NCI-H128 (cell line): Measurements from ENCODE around the gene ZNF33B.
"Not testable (repeated sequence)": the region's sequence is repeated elsewhere in the genome, so short reads cannot be mapped to it uniquely, and the experiment has no call there.

Experiments used
- DNase-seq: peaks from one replicate; lab custom pipeline; 2025; ENCODE audit not compliant: unreplicated experiment; lab: John Stamatoyannopoulos, UW

ZNF33B gene

DNA sequence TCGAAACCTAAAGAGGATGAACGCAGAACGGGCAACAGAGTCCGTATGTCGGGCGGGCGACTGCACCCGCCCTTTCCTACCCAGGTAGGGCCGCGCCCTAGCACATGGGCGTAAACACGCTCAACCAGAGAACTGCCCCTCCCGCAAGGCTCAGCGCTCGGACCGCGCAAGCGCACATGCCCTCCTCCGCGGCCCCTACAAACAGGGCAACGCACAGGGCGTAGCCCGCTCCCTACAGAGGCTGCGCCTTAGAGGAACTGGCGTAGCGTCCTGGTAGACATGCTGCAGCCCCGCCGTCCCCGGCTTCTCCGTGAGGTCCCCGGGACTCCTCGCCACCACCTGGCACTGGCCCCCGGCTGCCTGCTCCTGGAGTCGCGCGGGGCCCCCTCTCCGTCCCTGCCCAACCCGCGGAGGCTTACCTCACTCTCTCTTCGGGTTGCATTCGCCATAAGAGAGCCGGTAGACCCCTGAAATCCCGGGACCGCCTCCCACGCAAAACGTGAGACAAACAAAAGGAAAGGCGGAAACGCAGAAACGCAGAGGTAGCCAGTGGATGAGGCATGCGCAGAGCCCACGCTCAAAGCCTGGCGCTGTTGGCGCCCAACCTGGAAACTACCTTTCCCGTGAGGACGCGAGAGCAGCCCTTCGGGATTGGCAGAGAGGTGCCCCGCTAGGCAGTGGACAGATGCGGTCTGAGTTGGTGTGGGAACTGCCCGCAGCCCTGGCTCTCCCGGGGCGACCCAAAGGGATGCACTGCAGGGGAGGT is at the start of gene ZNF33B:
TSS of gene ZNF33B (minus strand) at position 516 of the 766 bp plus-strand sequence. CDS start 1,642 bp downstream, outside the sequence.
- DNase-seq = peak; percentile 73

DNA sequence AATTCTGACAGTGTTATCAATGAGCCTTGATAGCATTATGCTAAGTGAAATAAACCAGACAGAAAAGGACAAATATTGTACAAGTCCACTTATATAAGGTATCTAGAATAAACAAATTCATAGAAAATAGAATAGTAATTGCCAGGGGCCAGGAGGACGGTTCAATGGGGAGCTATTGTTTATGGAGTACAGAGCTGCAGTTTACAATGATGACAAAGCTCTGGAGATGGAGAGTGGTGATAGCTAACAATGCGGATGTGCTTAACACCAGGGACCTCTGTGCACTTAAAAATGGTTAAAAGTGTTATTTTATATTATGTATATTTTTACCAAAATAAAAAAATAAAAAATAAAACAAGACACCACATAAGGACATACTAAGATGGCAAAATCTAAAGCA is 46.1 kb upstream of the ZNF33B start:
- DNase-seq = no peak

DNA sequence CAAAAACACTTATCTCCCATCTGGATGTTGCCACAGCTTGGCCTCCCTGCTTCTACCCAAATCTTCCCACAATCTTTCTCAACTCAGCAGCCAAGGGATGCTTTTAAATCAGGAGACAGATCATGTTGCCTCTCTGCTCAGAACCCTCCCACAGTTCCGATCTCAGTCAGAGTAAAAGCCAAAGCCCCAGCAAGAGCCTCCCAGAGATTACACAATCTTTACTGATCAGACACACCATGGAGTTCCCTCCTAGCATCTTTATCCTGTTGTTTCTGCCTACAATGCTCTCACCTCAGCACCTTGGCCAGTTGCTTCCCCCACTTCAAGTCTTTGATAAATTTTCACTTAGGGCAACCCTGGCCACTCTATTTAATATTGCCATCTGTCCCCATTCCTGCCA is 41.9 kb upstream of the ZNF33B start:
- no peak for DNase-seq

GRCh38 chr10:42665181-42665979 is 27.0 kb upstream of the ZNF33B start:
- DNase-seq = not testable (repeated sequence)

DNA sequence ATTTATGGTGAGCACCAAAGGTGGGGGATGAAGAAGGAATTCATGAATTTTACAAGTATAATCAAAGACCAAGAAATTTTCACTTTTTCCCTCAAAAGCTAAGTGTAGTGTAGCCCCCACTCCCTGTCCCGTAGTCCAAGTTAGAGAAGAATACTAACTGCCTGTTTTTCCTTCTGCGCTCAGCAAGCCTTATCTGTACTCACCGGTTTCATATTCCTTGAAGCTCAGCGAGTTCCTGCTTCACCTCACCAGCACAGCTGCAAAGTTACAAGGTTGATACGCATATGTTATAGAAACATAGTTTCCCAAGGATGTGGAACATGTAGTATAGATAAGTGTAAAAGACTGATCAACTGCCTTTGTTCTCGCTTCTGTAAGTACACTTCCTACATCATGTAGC is 16.0 kb upstream of the ZNF33B start:
- DNase-seq = no peak

DNA sequence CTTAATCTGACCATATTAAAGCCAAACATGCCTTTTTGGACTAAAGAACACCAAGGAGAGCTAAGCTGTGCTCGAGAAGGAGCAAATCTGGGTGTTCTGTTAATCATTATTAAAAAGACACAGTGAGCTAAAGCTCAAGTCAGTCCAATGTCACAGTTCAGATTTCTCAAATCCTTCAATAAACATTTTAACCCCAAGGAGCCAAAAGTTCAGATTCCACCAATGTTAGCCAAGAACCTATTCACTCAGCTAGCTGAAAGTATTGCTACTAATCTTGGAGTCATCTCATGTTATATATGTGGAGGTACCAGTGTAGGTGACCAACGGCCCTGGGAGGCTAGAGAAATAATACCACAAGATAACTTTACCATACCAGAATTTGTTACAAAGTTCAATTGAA is 14.5 kb upstream of the ZNF33B start:
- no peak for DNase-seq

GRCh38 chr10:42650374-42650773 is 12.0 kb upstream of the ZNF33B start:
- no peak for DNase-seq

GRCh38 chr10:42648512-42648911 is 10.1 kb upstream of the ZNF33B start:
- no peak for DNase-seq

GRCh38 chr10:42646687-42647640 is 8.6 kb upstream of the ZNF33B start:
- no peak for DNase-seq

- DNase-seq = no peak
Observed at GRCh38 chr10:42646214-42646613, 7.8 kb upstream of the ZNF33B start.

DNA sequence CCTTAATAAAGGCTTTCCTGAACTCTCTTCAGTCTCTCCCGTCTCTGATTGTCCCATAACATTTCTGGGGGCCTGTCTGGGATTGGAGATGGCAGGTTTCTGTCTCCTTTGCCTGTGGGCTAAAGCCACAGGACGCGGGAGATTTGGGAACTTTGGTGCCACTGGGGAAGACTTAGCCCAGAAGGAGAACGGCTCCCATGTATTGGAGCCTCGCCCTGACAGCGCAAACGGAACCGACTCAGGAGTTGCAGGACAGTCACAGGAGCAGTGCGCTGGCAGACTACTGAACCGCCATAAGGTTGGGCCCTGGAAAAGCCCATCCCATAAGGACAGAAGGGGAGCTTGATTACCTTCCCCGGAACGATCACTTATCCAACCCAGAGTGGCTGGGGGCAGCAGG is 7.1 kb upstream of the ZNF33B start:
- no peak for DNase-seq

GRCh38 chr10:42645103-42645502 is 6.7 kb upstream of the ZNF33B start:
- no peak for DNase-seq

GRCh38 chr10:42640610-42641229 is 2.4 kb upstream of the ZNF33B start:
- no peak for DNase-seq

- DNase-seq = no peak
Observed at GRCh38 chr10:42638821-42639270, 476 bp upstream of the ZNF33B start.

DNA sequence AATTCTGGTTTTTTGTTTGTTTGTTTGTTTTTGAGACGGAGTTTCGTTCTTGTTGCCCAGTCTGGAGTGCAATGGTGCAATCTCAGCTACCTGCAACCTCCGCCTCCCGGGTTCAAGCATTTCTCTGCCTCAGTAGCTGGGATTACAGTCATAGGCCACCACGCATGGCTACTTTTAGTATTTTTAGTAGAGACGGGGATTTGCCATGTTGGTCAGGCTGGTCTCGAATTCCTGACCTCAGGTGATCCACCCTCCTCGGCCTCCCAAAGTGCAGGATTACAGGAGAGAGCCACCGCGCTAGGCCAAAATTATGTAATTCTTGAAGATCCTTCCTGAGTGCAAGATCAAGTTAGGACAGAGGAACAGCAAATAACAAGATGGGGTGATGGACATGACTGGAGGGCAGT is 719 bp downstream of the ZNF33B start:
- DNase-seq = no peak

GRCh38 chr10:42637142-42637541 is 1.2 kb downstream of the ZNF33B start:
- DNase-seq = no peak

GRCh38 chr10:42635098-42635497 is 3.3 kb downstream of the ZNF33B start:
- no peak for DNase-seq

DNA sequence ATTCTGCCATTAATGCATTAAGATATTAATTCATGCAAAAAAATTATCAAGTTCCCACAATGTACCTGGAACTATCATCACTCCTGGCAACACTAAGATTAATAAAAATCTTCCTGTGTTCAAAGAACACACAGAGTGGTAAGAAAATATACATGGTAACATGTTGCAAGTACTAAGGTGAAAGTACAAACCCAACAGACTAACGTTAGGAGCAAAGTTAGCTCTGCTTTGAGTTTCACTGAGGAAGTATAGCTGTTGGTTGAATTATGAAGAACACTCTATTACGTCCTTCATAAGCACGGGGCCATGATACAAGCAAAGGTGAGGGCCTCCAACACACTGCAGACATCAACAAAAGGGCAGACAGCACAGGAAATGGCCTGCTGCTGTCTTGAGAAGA is 5.8 kb downstream of the ZNF33B start:
- no peak for DNase-seq

- DNase-seq = no peak
Observed at GRCh38 chr10:42630537-42631134, 7.7 kb downstream of the ZNF33B start.

GRCh38 chr10:42623929-42624328 is 14.4 kb downstream of the ZNF33B start:
- no peak for DNase-seq
